OCI-LY3 (cell line): Measurements from ENCODE around the gene IRS2.

Source experiments
- CTCF ChIP-seq: fragments of 200-600, 300-600 bp; sonication (generic); IDR thresholded peaks from 2 replicates; pipeline ENCODE4 v1.5.1; 2014; ENCODE audit warnings: antibody characterized with exemption, low read length, low read depth
- EZH2phosphoT487 ChIP-seq: fragments of 200-600 bp; shearing (Covaris generic); IDR thresholded peaks from 2 replicates; pipeline ENCODE4 v1.6.1; 2018; ENCODE audit warnings: antibody characterized with exemption, mixed run types, low read depth

- TF ChIP-seq CTCF (no peak), EZH2phosphoT487 (no peak)
These were observed 34.7 kb upstream of the IRS2 start for GRCh38 chr13:109821103-109821502.
